Neural cell (in vitro differentiated cells): ENCODE data around the gene TGFBR3. TPM values are rescaled to one million over a fixed set of nuclear protein-coding genes. Genes with fewer than 3 reads are reported as not detected.

Experiments
- H2AFZ ChIP-seq: fragments of 200-600, 300-800 bp; sonication (generic), shearing (Covaris generic); 2 replicates; pipeline ENCODE4 v1.6.0; 2014; ENCODE audit warnings: low read depth, mild to moderate bottlenecking, antibody characterized with exemption, low read length, moderate library complexity
- H3F3A ChIP-seq: fragments of 200-600 bp; shearing (Covaris generic); 2 replicates; pipeline ENCODE4 v1.6.1; 2016; ENCODE audit warnings: mild to moderate bottlenecking, moderate library complexity, mixed read lengths, antibody characterized with exemption, low read length; ENCODE audit not compliant: insufficient read depth, poor library complexity, severe bottlenecking
- H3K27ac ChIP-seq: fragments of 200-600, 300-800 bp; sonication (generic), shearing (Covaris generic); 2 replicates; pipeline ENCODE4 v1.5.1; 2014; ENCODE audit warnings: mild to moderate bottlenecking, low read length, moderate library complexity
- H3K27me3 ChIP-seq: fragments of 300-800, 200-600 bp; sonication (generic), shearing (Covaris generic); 2 replicates; pipeline ENCODE4 v1.6.0; 2014; ENCODE audit warnings: mild to moderate bottlenecking, low read depth, low read length, moderate library complexity; ENCODE audit not compliant: insufficient read depth
- H3K36me3 ChIP-seq: fragments of 300-800, 200-600 bp; sonication (generic), shearing (Covaris generic); 2 replicates; pipeline ENCODE4 v1.5.1; 2014; ENCODE audit warnings: mild to moderate bottlenecking, antibody characterized with exemption, low read length, moderate library complexity; ENCODE audit not compliant: insufficient read depth
- H3K4me2 ChIP-seq: fragments of 300-800, 200-600 bp; sonication (generic), shearing (Covaris generic); 2 replicates; pipeline ENCODE4 v1.6.0; 2014; ENCODE audit warnings: mild to moderate bottlenecking, low read length
- H3K4me3 ChIP-seq: fragments of 300-800, 200-600 bp; sonication (generic), shearing (Covaris generic); 2 replicates; pipeline ENCODE4 v1.5.1; 2014; ENCODE audit warnings: mild to moderate bottlenecking, low read length, moderate library complexity
- H3K79me2 ChIP-seq: fragments of 200-600 bp; shearing (Covaris generic); replicated peaks from 2 replicates; pipeline ENCODE4 v1.6.0; 2014; ENCODE audit warnings: mild to moderate bottlenecking, low read length, moderate library complexity; ENCODE audit not compliant: insufficient read depth
- H3K9ac ChIP-seq: fragments of 300-800, 200-600 bp; sonication (generic), shearing (Covaris generic); 2 replicates; pipeline ENCODE4 v1.6.1; 2016; ENCODE audit warnings: mild to moderate bottlenecking, low read length, mixed read lengths
- H3K9me2 ChIP-seq: fragments of 200-600 bp; shearing (Covaris generic); 2 replicates; pipeline ENCODE4 v1.6.1; 2016; ENCODE audit warnings: mild to moderate bottlenecking, low read length, mixed read lengths; ENCODE audit not compliant: insufficient read depth
- H3K9me3 ChIP-seq: fragments of 200-600, 300-800 bp; sonication (generic), shearing (Covaris generic); 2 replicates; pipeline ENCODE4 v1.6.1; 2016; ENCODE audit warnings: mild to moderate bottlenecking, mixed run types, low read length, moderate library complexity, mixed read lengths
- H4K20me1 ChIP-seq: fragments of 200-600 bp; shearing (Covaris generic); 2 replicates; pipeline ENCODE4 v1.6.1; 2016; ENCODE audit warnings: mild to moderate bottlenecking, mixed run types; ENCODE audit not compliant: insufficient read depth
- CTCF ChIP-seq: fragments of 450-650 bp; IDR thresholded peaks from 2 replicates; pipeline ENCODE4 v1.5.1; 2014; ENCODE audit warnings: antibody characterized with exemption, mild to moderate bottlenecking, moderate library complexity; ENCODE audit not compliant: poor library complexity, severe bottlenecking
- EP300 ChIP-seq: fragments of 450-650 bp; conservative IDR thresholded peaks from 2 replicates; pipeline ENCODE4 v1.6.1; 2014; ENCODE audit warnings: antibody characterized with exemption, mild to moderate bottlenecking, moderate library complexity; ENCODE audit not compliant: poor library complexity, severe bottlenecking
- EZH2 ChIP-seq: fragments of 200-600, 300-800 bp; shearing (Covaris generic), sonication (generic); IDR thresholded peaks from 2 replicates; pipeline ENCODE4 v1.6.1; 2014; ENCODE audit warnings: antibody characterized with exemption, low read length, borderline replicate concordance, mild to moderate bottlenecking; ENCODE audit not compliant: insufficient read depth, poor library complexity, severe bottlenecking
- MXI1 ChIP-seq: fragments of 450-650 bp; conservative IDR thresholded peaks from 2 replicates; pipeline ENCODE4 v1.6.1; 2014; ENCODE audit warnings: antibody characterized with exemption, mild to moderate bottlenecking; ENCODE audit not compliant: poor library complexity, severe bottlenecking
- POLR2AphosphoS5 ChIP-seq: IDR thresholded peaks from 2 replicates; pipeline ENCODE4 v1.6.1; 2012
- RAD21 ChIP-seq: fragments of 450-650 bp; conservative IDR thresholded peaks from 2 replicates; pipeline ENCODE4 v1.6.1; 2014; ENCODE audit warnings: antibody characterized with exemption, mild to moderate bottlenecking, moderate library complexity
- REST ChIP-seq: IDR thresholded peaks from 2 replicates; pipeline ENCODE4 v1.6.1; 2012; ENCODE audit warnings: borderline replicate concordance
- SMC3 ChIP-seq: fragments of 450-650 bp; conservative IDR thresholded peaks from 2 replicates; pipeline ENCODE4 v1.6.1; 2014; ENCODE audit warnings: antibody characterized with exemption, mild to moderate bottlenecking, moderate library complexity; ENCODE audit not compliant: poor library complexity
- TAF1 ChIP-seq: IDR thresholded peaks from 2 replicates; pipeline ENCODE4 v1.6.1; 2012; ENCODE audit warnings: low read depth
- polyA plus RNA-seq: library from polyadenylated mRNA; depleted of rRNA; stranded (reverse); fragments of >200 nt; gene quantifications from 2 replicates; pipeline ENCODE4 v1.2.3, GENCODE V29; 2014

The TGFBR3 gene
- polyA plus RNA-seq, 1 donor from 2014 or later: 0.25 TPM

GRCh38 chr1:91731815-91732214 lies 154.1 kb downstream of the TGFBR3 start:
- no peak for TF ChIP-seq MXI1
- TF ChIP-seq SMC3: no peak
- TF ChIP-seq POLR2AphosphoS5: no peak
- TF ChIP-seq EZH2: no peak
- no peak for TF ChIP-seq REST
- TF ChIP-seq CTCF: no peak
- TF ChIP-seq TAF1: no peak
- no peak for TF ChIP-seq EP300
- TF ChIP-seq RAD21: no peak
- Histone ChIP-seq H2AFZ (no peak overlapping the region), H3F3A (no peaks in the 10 kb centered on the region), H3K4me2 (no peak overlapping the region), H3K27ac (no peak overlapping the region), H3K4me3 (no peak overlapping the region), H3K36me3 (no peaks in the 10 kb centered on the region), H3K79me2 (no peaks in the 10 kb centered on the region), H3K9me2 (no peaks in the 10 kb centered on the region), H3K9ac (no peak overlapping the region), H4K20me1 (no peaks in the 10 kb centered on the region), H3K27me3 (no peaks in the 10 kb centered on the region), H3K9me3 (no peaks in the 10 kb centered on the region)

- H3K9me3 ChIP-seq: no peaks in the 10 kb centered on the region
- no peak overlapping the region for H3K9ac ChIP-seq
- H3K36me3 ChIP-seq: no peaks in the 10 kb centered on the region
- H3F3A ChIP-seq: no peaks in the 10 kb centered on the region
- no peak overlapping the region for H3K4me3 ChIP-seq
- H3K27ac ChIP-seq: no peak overlapping the region
- H3K27me3 ChIP-seq: no peaks in the 10 kb centered on the region
- H3K4me2 ChIP-seq: no peak overlapping the region
- no peaks in the 10 kb centered on the region for H3K9me2 ChIP-seq
- H4K20me1 ChIP-seq: no peaks in the 10 kb centered on the region
- H3K79me2 ChIP-seq: no peaks in the 10 kb centered on the region
- H2AFZ ChIP-seq: no peak overlapping the region
- TF ChIP-seq RAD21: no peak
- TF ChIP-seq CTCF: no peak
- no peak for TF ChIP-seq POLR2AphosphoS5
- no peak for TF ChIP-seq TAF1
- no peak for TF ChIP-seq EZH2
- TF ChIP-seq EP300: no peak
- no peak for TF ChIP-seq REST
- no peak for TF ChIP-seq MXI1
- TF ChIP-seq SMC3: no peak
Measured at GRCh38 chr1:91730801-91731732, 154.9 kb downstream of the TGFBR3 start.
